H9 (cell line): ENCODE data around the gene SSNA1. TPM values are rescaled to one million over a fixed set of nuclear protein-coding genes. Genes with fewer than 3 reads are reported as not detected.

Source experiments
- DNase-seq: peaks from one replicate; pipeline ENCODE4 v3.0.0-alpha.2; 2017
- H2AFZ ChIP-seq: one replicate; pipeline ENCODE4 v1.6.1; 2013; ENCODE audit warnings: mild to moderate bottlenecking, low read length, control low read depth, moderate library complexity
- H2AK5ac ChIP-seq: 2 replicates; pipeline ENCODE4 v1.6.1; 2013; ENCODE audit warnings: low read length, control low read depth, mixed read lengths; ENCODE audit not compliant: insufficient read length
- H2BK120ac ChIP-seq: one replicate; pipeline ENCODE4 v1.6.1; 2013; ENCODE audit warnings: low read depth, mild to moderate bottlenecking, low read length, control low read depth, inconsistent platforms; ENCODE audit not compliant: poor library complexity, severe bottlenecking
- H2BK12ac ChIP-seq: 2 replicates; pipeline ENCODE4 v1.6.1; 2013; ENCODE audit warnings: low read length, control low read depth, mixed read lengths, low read depth; ENCODE audit not compliant: insufficient read length
- H2BK15ac ChIP-seq: 2 replicates; pipeline ENCODE4 v1.6.1; 2013; ENCODE audit warnings: low read depth, low read length, control low read depth
- H2BK20ac ChIP-seq: one replicate; pipeline ENCODE4 v1.6.1; 2013; ENCODE audit warnings: low read depth, mild to moderate bottlenecking, low read length, control low read depth, inconsistent platforms; ENCODE audit not compliant: poor library complexity, severe bottlenecking
- H2BK5ac ChIP-seq: 2 replicates; pipeline ENCODE4 v1.6.1; 2013; ENCODE audit warnings: low read length, control low read depth, mixed read lengths; ENCODE audit not compliant: insufficient read length
- H3K14ac ChIP-seq: 2 replicates; pipeline ENCODE4 v1.6.1; 2013; ENCODE audit warnings: low read length, control low read depth; ENCODE audit not compliant: insufficient read depth
- H3K18ac ChIP-seq: 2 replicates; pipeline ENCODE4 v1.6.1; 2013; ENCODE audit warnings: low read depth, mild to moderate bottlenecking, mixed read lengths, low read length, control low read depth; ENCODE audit not compliant: insufficient read length
- H3K23ac ChIP-seq: 2 replicates; pipeline ENCODE4 v1.6.1; 2013; ENCODE audit warnings: low read length, control low read depth, mixed read lengths, low read depth; ENCODE audit not compliant: insufficient read length
- H3K23me2 ChIP-seq: 2 replicates; pipeline ENCODE4 v1.6.1; 2013; ENCODE audit warnings: low read depth, mild to moderate bottlenecking, mixed read lengths, low read length, control low read depth; ENCODE audit not compliant: insufficient read length, poor library complexity, severe bottlenecking
- H3K27ac ChIP-seq: 2 replicates; pipeline ENCODE4 v1.5.1; 2013; ENCODE audit warnings: low read length, control low read depth, mixed read lengths, low read depth; ENCODE audit not compliant: insufficient read length
- H3K27me3 ChIP-seq: 2 replicates; pipeline ENCODE4 v1.6.1; 2013; ENCODE audit warnings: low read length, control low read depth, inconsistent platforms; ENCODE audit not compliant: insufficient read depth
- H3K4ac ChIP-seq: 2 replicates; pipeline ENCODE4 v1.6.1; 2013; ENCODE audit warnings: low read depth, mild to moderate bottlenecking, control low read depth, inconsistent platforms, low read length, moderate library complexity
- H3K4me1 ChIP-seq: 2 replicates; pipeline ENCODE4 v1.6.1; 2013; ENCODE audit warnings: low read length, control low read depth, inconsistent platforms; ENCODE audit not compliant: insufficient read depth
- H3K4me2 ChIP-seq: 2 replicates; pipeline ENCODE4 v1.6.1; 2013; ENCODE audit warnings: low read length, control low read depth, mixed read lengths; ENCODE audit not compliant: insufficient read length, insufficient read depth
- H3K56ac ChIP-seq: 2 replicates; pipeline ENCODE4 v1.6.1; 2013; ENCODE audit warnings: low read depth, mild to moderate bottlenecking, mixed read lengths, low read length, control low read depth; ENCODE audit not compliant: insufficient read length
- H3K79me1 ChIP-seq: 2 replicates; pipeline ENCODE4 v1.6.1; 2013; ENCODE audit warnings: low read depth, mild to moderate bottlenecking, moderate library complexity, low read length, control low read depth, inconsistent platforms; ENCODE audit not compliant: insufficient read depth, poor library complexity, severe bottlenecking
- H3K79me2 ChIP-seq: 2 replicates; pipeline ENCODE4 v1.6.1; 2013; ENCODE audit warnings: low read length, control low read depth, inconsistent platforms; ENCODE audit not compliant: insufficient read depth
- H3K9ac ChIP-seq: 2 replicates; pipeline ENCODE4 v1.6.1; 2013; ENCODE audit warnings: low read length, control low read depth, mixed read lengths; ENCODE audit not compliant: insufficient read length; ENCODE audit errors: extremely low read depth
- H3K9me3 ChIP-seq: one replicate; pipeline ENCODE4 v1.6.1; 2013; ENCODE audit warnings: low read depth, low read length, inconsistent platforms; ENCODE audit not compliant: control insufficient read depth
- H3T11ph ChIP-seq: one replicate; pipeline ENCODE4 v1.6.1; 2013; ENCODE audit warnings: mild to moderate bottlenecking, low read length, control low read depth, inconsistent platforms
- H4K20me1 ChIP-seq: one replicate; pipeline ENCODE4 v1.6.1; 2013; ENCODE audit not compliant: control insufficient read depth, insufficient read length, insufficient read depth
- H4K5ac ChIP-seq: 2 replicates; pipeline ENCODE4 v1.6.1; 2013; ENCODE audit warnings: low read depth, mild to moderate bottlenecking, mixed read lengths, low read length, control low read depth; ENCODE audit not compliant: insufficient read length
- H4K8ac ChIP-seq: replicated peaks from 2 replicates; pipeline ENCODE4 v1.6.1; 2013; ENCODE audit warnings: low read length, control low read depth, mixed read lengths, low read depth; ENCODE audit not compliant: insufficient read length
- H4K91ac ChIP-seq: 2 replicates; pipeline ENCODE4 v1.6.1; 2013; ENCODE audit warnings: low read depth, mild to moderate bottlenecking, moderate library complexity, mixed read lengths, low read length, control low read depth; ENCODE audit not compliant: insufficient read length
- H3K27ac Mint-ChIP-seq, 3 experiments: 2 replicates in 2 of 3; 3 replicates in 1 of 3; pipeline ENCODE4 v1.8.0; 2020 to 2021; ENCODE audit warnings: mixed read lengths in 3 of 3, mild to moderate bottlenecking in 1 of 3, moderate library complexity in 1 of 3
- H3K27me3 Mint-ChIP-seq: 2 replicates; pipeline ENCODE4 v1.8.0; 2021; ENCODE audit warnings: low read depth, mild to moderate bottlenecking, moderate library complexity, mixed read lengths
- H3K36me3 Mint-ChIP-seq, 3 experiments: 2 replicates in 2 of 3; 3 replicates in 1 of 3; pipeline ENCODE4 v1.8.0; 2020 to 2021; ENCODE audit warnings: low read depth in 3 of 3, mixed read lengths in 3 of 3; ENCODE audit not compliant: insufficient read depth in 1 of 3
- H3K4me1 Mint-ChIP-seq, 2 experiments: 2 replicates each; pipeline ENCODE4 v1.8.0; 2020; ENCODE audit warnings: mixed read lengths in 2 of 2
- H3K4me3 Mint-ChIP-seq, 2 experiments: 2 replicates in 1 of 2; 3 replicates in 1 of 2; pipeline ENCODE4 v1.8.0; 2020 to 2021; ENCODE audit warnings: mild to moderate bottlenecking in 2 of 2, mixed read lengths in 2 of 2, moderate library complexity in 1 of 2
- H3K9me3 Mint-ChIP-seq, 2 experiments: 2 replicates in 1 of 2; 3 replicates in 1 of 2; pipeline ENCODE4 v1.8.0; 2020; ENCODE audit warnings: mild to moderate bottlenecking in 2 of 2, mixed read lengths in 2 of 2, moderate library complexity in 1 of 2
- WGBS: extraction: QIAGEN DNeasy Blood & Tissue Kit; methylation state at CpG from one replicate; pipeline ENCODE4 v1.1.7; 2013; ENCODE audit warnings: missing lambda C conversion rate, low lambda C conversion rate, mixed read lengths; ENCODE audit not compliant: insufficient read length; ENCODE audit errors: extremely low coverage; 5-methylcytosine and 5-hydroxymethylcytosine counted together
- total RNA-seq: library from RNA; stranded (reverse); gene quantifications from 2 replicates; pipeline ENCODE4 v1.2.1, GENCODE V29; 2021
- TF ChIP-seq, protein P1 (sequence below): fragments of 200-600 bp; sonication (generic); conservative IDR thresholded peaks from 3 replicates; pipeline ENCODE4 v1.8.0; 2021; ENCODE audit warnings: antibody characterized with exemption, mild to moderate bottlenecking

SSNA1 gene
- total RNA-seq, 1 experiment from 2014 or later, result 69.2 TPM

DNA sequence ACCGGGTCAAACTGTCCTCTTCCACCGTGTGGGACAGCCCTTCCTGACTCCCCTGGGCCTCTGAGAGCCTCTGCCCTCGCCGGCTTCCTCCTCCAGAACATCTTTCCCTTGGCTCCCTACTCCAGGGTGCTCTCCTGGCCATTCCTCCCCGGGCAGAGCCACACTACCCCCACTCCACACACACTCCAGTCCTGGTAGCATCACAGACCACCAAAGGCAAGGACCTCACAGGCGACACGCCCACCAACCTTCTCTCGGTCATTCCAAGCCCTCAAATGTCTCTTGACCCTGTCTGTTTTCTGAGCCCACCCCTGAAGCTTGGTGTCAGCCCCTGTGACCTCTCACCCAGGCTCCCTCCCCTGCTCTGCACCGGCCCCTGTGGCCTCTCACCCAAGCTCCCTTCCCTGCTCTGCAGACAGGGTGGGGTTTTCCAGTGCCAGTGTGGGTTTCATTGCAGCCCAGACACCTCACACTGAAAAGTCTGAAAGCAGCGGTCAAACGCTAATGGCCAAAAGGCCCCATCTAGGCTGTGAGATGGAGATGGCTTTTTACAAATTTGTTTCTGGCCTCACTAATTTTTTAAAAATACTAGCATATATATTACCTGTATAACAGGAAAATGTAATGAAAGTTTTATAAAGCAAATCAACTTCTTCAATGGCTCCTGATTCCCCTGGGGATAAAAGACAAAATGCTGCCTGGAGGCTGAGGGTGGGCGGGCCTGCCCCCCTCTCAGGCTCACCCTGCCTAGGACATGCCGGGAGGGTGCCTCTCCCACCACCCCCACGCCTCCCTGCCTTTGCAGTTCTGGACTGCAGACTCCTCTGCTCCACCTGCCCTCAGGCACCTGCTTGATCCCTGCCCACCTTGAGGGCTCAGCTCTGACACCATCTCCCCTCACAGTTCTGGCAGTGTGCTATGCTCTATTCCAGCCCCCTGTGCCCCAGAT is 29.1 kb upstream of the SSNA1 start:
- peaks cover 33% of the 10 kb centered on the region; the same call in 1 of the 2 replicates for H3K27me3 ChIP-seq
- Mint-ChIP-seq H3K4me1 (peaks cover 0 to 11% of the 10 kb centered on the region in 2 experiments; a peak in 2 of 4 replicates), H3K36me3 (no peaks in the 10 kb centered on the region), H3K27ac (no peak overlapping the region), H3K4me3 (peak overlapping the region in 1 of 2 experiments; percentile 36; a peak in 2 of 5 replicates), H3K27me3 (peaks cover 90% of the 10 kb centered on the region), H3K9me3 (no peaks in the 10 kb centered on the region; a peak in 1 of 5 replicates)
- no peak overlapping the region for H3K4me2 ChIP-seq
- no peaks in the 10 kb centered on the region for H3K9me3 ChIP-seq
- no peak overlapping the region for H3K23ac ChIP-seq
- no peak overlapping the region for H2AK5ac ChIP-seq
- no peak overlapping the region for H2BK15ac ChIP-seq
- no peak overlapping the region for H3K9ac ChIP-seq
- H3T11ph ChIP-seq, result no peak overlapping the region
- H3K18ac ChIP-seq, result no peak overlapping the region
- H4K5ac ChIP-seq, result no peak overlapping the region
- H2AFZ ChIP-seq, result no peak overlapping the region
- WGBS, result no CpG with 5 or more reads among the region's 14 CpGs
- H3K4ac ChIP-seq, result no peak overlapping the region
- no peak overlapping the region for H2BK20ac ChIP-seq
- H4K8ac ChIP-seq, result no peak overlapping the region
- H2BK5ac ChIP-seq, result no peak overlapping the region
- TF ChIP-seq, protein P1, sequence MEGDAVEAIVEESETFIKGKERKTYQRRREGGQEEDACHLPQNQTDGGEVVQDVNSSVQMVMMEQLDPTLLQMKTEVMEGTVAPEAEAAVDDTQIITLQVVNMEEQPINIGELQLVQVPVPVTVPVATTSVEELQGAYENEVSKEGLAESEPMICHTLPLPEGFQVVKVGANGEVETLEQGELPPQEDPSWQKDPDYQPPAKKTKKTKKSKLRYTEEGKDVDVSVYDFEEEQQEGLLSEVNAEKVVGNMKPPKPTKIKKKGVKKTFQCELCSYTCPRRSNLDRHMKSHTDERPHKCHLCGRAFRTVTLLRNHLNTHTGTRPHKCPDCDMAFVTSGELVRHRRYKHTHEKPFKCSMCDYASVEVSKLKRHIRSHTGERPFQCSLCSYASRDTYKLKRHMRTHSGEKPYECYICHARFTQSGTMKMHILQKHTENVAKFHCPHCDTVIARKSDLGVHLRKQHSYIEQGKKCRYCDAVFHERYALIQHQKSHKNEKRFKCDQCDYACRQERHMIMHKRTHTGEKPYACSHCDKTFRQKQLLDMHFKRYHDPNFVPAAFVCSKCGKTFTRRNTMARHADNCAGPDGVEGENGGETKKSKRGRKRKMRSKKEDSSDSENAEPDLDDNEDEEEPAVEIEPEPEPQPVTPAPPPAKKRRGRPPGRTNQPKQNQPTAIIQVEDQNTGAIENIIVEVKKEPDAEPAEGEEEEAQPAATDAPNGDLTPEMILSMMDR, result no peak
- H2BK120ac ChIP-seq, result no peak overlapping the region
- H3K23me2 ChIP-seq, result peaks cover 21% of the 10 kb centered on the region
- H3K27ac ChIP-seq, result no peak overlapping the region
- no peaks in the 10 kb centered on the region for H3K79me2 ChIP-seq
- no peak overlapping the region for H2BK12ac ChIP-seq
- no peak overlapping the region for H3K14ac ChIP-seq
- H3K79me1 ChIP-seq, result no peaks in the 10 kb centered on the region
- H4K20me1 ChIP-seq, result peaks cover 2% of the 10 kb centered on the region
- no peaks in the 10 kb centered on the region for H3K4me1 ChIP-seq
- H4K91ac ChIP-seq, result no peak overlapping the region
- H3K56ac ChIP-seq, result no peak overlapping the region
- no peak for DNase-seq
